ENCODE measurements around the gene SSTR5. TPM values are rescaled to one million over a fixed set of nuclear protein-coding genes. Genes with fewer than 3 reads are reported as not detected.

SSTR5 gene
- total and polyA plus RNA-seq, 2 of the 4 experiments (the other 2 are of a cell fraction), result not detected

- POLR2A ChIA-PET (ENCODE audit: unreplicated experiment), result no interaction called here
- Histone ChIP-seq H2BK15ac (ENCODE audit: low read depth, low read length) (no peak overlapping the region), H3K9ac (ENCODE audit: low read depth, low read length) (no peak overlapping the region), H3K18ac (ENCODE audit: low read depth, low read length) (no peak overlapping the region), H3K23ac (ENCODE audit: low read depth, low read length) (no peak overlapping the region), H3K4me3 (ENCODE audit: insufficient read depth, low read depth, low read length) (no peak overlapping the region), H4K91ac (ENCODE audit: insufficient read depth, low read depth, low read length) (no peak overlapping the region), H3K36me3 (ENCODE audit: control insufficient read depth, insufficient read depth, low read length) (no peaks in the 10 kb centered on the region), H3K9me1 (ENCODE audit: insufficient read depth, low read length) (no peaks in the 10 kb centered on the region), H3K27me3 (ENCODE audit: control insufficient read depth, insufficient read depth, low read length) (peaks cover 50% of the 10 kb centered on the region), H3K56ac (ENCODE audit: extremely low read depth, insufficient read depth, low read length) (no peak overlapping the region), H2BK5ac (ENCODE audit: low read depth, low read length, poor library complexity, severe bottlenecking) (no peak overlapping the region), H4K5ac (ENCODE audit: low read depth, low read length) (no peak overlapping the region), H4K8ac (ENCODE audit: low read depth in 2 of 2, low read length in 2 of 2) (no peak overlapping the region), H3K79me1 (ENCODE audit: low read depth in 1 of 2, low read length in 2 of 2) (no peaks in the 10 kb centered on the region), H2AK9ac (replicated peaks; ENCODE audit: low read depth, low read length, poor library complexity) (no peak overlapping the region), H3K4me1 (ENCODE audit: control insufficient read depth, insufficient read depth, low read length) (0 out of 2 replicates have a peak, but pooled peaks cover 2% of the 10 kb centered on the region), H2BK120ac (ENCODE audit: low read depth, low read length) (no peak overlapping the region), H2AFZ (replicated peaks; ENCODE audit: low read length, poor library complexity) (no peak overlapping the region), H3K14ac (replicated peaks; ENCODE audit: low read depth, low read length) (no peak overlapping the region), H3K9me3 (ENCODE audit: control insufficient read depth, insufficient read depth, low read length) (no peaks in the 10 kb centered on the region), H3K27ac (ENCODE audit: insufficient read depth, low read length) (no peak overlapping the region), H3K4me2 (ENCODE audit: low read depth, low read length) (no peak overlapping the region), H3K4ac (ENCODE audit: low read depth, low read length) (no peak overlapping the region), H2BK20ac (ENCODE audit: low read depth, low read length) (no peak overlapping the region), H4K20me1 (ENCODE audit: insufficient read depth, low read length) (no peaks in the 10 kb centered on the region; the same call in 1 of the 2 replicates), H2AK5ac (ENCODE audit: low read depth, low read length) (no peak overlapping the region)
- intact Hi-C loops (cut with micrococcal nuclease) (loop anchor here (1.0 kb wide), 1 partner anchor 88 kb away; no protein-coding TSS in a partner anchor), in situ Hi-C loops (cut with MboI; ENCODE audit: low sequenced_read_pairs) (no loop called here), dilution Hi-C loops (cut with HindIII; ENCODE audit: low sequenced_read_pairs, unreplicated experiment) (no loop called here)
- ATAC-seq (ENCODE audit: low read depth) (no peak), DNase-seq (no peak)
- 88% methylated on average over 9 of the region's 16 CpGs; no CpG with 5 or more reads in 1 of the 2 experiments for WGBS, 2 experiments (ENCODE audit: extremely low coverage in 2 of 2, insufficient read length in 1 of 2)
- CTCF ChIA-PET, result no interaction called here
- BruUV-seq (replicated peaks), result no TSS peak
- TF ChIP-seq POLR2A (IDR thresholded peaks at IDR 0.05; ENCODE audit: low read depth, low read length) (no peak), RAD21 (IDR thresholded peaks at IDR 0.05; ENCODE audit: low read length) (no peak), MAFK (IDR thresholded peaks at IDR 0.05; ENCODE audit: low read depth, low read length) (no peak), CEBPB (IDR thresholded peaks at IDR 0.05; ENCODE audit: low read depth, low read length) (no peak), CHD1 (IDR thresholded peaks at IDR 0.05; ENCODE audit: low read depth, low read length) (no peak), ELK1 (IDR thresholded peaks at IDR 0.05; ENCODE audit: borderline replicate concordance, low read depth, low read length) (no peak), FOS (IDR thresholded peaks at IDR 0.05; ENCODE audit: low read depth, low read length) (no peak), USF2 (IDR thresholded peaks at IDR 0.05; ENCODE audit: low read depth, low read length) (no peak), CTCF (conservative IDR thresholded peaks at IDR 0.05; ENCODE audit: low read depth, low read length) (no peak), RFX5 (IDR thresholded peaks at IDR 0.05; ENCODE audit: low read depth, low read length) (no peak)
Observed at GRCh38 chr16:1106659-1107058, 34.1 kb downstream of the SSTR5 start.

All from IMR-90 (cell line).